ENCODE results near the gene ZMYND8.

DNA sequence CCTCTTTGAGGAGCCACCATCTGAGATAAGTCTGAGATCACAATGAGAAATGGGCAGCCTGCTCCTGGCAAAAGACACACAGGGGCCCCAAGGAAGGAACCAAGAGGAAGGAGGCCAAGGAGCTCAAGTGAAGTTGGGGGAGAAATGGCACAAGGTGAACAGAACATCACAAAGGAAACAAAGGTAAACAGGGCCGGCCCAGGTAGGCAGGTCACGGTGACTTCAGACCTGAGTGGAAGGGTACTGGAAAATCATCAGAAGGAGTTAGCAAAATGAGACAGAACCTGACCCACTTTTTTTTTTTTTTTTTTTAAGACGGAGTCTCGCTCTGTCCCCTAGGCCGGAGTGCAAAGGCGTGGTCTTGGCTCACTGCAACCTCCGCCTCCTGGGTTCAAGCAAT, 11.3 kb downstream of the ZMYND8 start:
- TF ChIP-seq POLR2AphosphoS5 (IDR thresholded peaks at IDR 0.05) = no peak
- TF ChIP-seq, protein P1, sequence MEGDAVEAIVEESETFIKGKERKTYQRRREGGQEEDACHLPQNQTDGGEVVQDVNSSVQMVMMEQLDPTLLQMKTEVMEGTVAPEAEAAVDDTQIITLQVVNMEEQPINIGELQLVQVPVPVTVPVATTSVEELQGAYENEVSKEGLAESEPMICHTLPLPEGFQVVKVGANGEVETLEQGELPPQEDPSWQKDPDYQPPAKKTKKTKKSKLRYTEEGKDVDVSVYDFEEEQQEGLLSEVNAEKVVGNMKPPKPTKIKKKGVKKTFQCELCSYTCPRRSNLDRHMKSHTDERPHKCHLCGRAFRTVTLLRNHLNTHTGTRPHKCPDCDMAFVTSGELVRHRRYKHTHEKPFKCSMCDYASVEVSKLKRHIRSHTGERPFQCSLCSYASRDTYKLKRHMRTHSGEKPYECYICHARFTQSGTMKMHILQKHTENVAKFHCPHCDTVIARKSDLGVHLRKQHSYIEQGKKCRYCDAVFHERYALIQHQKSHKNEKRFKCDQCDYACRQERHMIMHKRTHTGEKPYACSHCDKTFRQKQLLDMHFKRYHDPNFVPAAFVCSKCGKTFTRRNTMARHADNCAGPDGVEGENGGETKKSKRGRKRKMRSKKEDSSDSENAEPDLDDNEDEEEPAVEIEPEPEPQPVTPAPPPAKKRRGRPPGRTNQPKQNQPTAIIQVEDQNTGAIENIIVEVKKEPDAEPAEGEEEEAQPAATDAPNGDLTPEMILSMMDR (IDR thresholded peaks at IDR 0.05) = no peak
